GM18508 (cell line): Measurements from ENCODE around the gene PCDHGB4.
A peak's percentile ranks its signal among the peaks of the same experiment; 100 is the strongest.
"Not testable (repeated sequence)": the region's sequence is repeated elsewhere in the genome, so short reads cannot be mapped to it uniquely, and the experiment has no call there.

Source experiments
- ATAC-seq: cut with Tn5 transposase; IDR thresholded peaks from one replicate; pipeline ENCODE4 v1.9.1; 2021; ENCODE audit warnings: moderate number of reproducible peaks; ENCODE audit not compliant: insufficient read depth, unreplicated experiment

Gene PCDHGB4

DNA sequence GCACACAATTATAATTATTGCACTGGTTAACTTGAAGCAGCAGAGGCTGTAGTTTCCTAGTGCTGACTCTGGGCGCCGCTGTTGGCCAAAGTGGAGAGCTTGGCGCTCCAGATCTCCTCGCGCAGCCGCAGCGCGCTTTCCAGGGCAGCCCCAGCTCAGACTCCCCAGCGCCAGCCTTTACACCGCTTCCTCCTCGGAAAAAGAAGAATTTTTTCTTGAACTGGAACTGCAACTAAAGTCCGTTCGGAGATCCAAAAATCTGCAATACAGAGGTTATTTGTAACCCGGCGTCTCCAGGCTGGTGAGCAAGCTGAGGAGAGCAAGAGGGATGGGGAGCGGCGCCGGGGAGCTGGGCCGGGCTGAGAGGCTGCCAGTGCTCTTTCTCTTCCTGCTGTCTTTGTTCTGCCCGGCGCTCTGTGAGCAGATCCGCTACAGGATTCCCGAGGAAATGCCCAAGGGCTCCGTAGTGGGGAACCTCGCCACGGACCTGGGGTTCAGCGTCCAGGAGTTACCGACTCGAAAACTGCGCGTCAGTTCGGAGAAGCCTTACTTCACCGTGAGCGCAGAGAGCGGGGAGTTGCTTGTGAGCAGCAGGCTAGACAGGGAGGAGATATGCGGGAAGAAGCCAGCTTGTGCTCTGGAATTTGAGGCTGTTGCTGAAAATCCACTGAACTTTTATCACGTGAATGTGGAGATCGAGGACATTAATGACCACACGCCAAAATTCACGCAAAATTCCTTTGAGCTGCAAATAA lies at the start of gene PCDHGB4:
Gene PCDHGB4, plus strand, starts transcription at position 142 of the 755 bp plus-strand sequence. Its CDS starts 187 bp downstream, at position 329.
- peak; percentile 89 for ATAC-seq

DNA sequence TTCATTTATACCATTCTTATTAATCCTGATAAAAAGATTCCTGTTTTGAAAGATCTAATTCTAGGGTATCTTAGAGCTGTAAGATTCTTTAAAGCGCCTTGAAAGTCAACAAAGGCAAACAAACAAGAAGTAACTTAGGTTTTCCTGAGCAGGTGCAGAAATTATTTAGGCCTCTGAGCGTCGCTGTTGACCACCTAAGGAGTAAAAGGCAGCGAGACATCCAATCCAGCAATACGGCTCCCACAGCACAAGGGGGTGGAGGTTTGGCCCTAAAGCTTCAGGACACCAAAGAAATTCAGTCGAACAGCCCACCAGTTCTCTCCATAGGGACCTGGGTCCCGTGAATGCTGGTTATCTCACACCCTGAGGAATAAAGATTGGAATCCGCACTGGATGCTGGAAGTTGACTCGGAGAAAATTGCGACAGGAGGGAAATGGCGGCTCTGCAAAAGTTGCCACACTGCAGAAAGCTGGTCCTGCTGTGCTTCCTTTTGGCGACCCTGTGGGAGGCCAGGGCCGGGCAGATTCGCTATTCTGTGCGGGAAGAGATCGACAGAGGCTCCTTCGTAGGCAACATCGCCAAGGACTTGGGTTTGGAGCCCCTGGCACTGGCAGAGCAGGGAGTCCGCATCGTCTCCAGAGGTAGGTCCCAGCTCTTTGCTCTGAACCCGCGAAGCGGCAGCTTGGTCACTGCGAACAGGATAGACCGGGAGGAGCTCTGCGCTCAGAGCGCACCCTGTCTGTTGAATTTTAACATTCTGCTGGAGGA lies 48.8 kb upstream of the PCDHGB4 start, which contains the start of gene PCDHGA2:
Gene PCDHGA2, plus strand, starts transcription at position 223 of the 769 bp plus-strand sequence.
- no peak for ATAC-seq

DNA sequence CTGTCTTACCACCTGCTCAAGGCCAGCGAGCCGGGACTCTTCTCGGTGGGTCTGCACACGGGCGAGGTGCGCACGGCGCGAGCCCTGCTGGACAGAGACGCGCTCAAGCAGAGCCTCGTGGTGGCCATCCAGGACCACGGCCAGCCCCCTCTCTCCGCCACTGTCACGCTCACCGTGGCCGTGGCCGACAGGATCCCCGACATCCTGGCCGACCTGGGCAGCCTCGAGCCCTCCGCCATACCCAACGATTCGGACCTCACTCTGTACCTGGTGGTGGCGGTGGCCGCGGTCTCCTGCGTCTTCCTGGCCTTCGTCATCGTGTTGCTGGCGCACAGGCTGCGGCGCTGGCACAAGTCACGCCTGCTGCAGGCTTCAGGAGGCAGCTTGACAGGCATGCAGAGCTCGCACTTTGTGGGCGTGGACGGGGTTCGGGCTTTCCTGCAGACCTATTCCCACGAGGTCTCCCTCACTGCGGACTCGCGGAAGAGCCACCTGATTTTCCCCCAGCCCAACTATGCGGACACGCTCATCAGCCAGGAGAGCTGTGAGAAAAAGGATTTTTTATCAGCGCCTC lies 46.6 kb upstream of the PCDHGB4 start:
- ATAC-seq = not testable (repeated sequence)

DNA sequence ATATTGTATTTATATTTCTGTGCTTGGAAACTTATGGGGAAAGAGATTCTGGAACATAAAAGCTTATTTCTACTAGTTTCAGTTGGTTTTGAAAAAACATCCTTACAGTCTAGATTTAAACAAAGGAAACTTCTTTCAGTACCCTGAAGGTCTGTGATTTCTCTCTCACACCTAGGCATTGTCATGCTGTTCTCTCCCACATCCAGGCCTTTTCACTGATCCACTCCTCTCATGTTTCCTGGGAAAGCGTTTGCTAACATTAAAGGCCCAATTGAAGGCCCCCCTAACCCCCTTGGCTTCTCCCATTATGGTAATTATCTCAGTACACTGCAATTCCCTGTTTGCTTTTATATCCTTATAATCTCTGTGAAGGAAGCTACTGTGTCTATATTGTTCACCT lies 44.7 kb upstream of the PCDHGB4 start:
- ATAC-seq = no peak

DNA sequence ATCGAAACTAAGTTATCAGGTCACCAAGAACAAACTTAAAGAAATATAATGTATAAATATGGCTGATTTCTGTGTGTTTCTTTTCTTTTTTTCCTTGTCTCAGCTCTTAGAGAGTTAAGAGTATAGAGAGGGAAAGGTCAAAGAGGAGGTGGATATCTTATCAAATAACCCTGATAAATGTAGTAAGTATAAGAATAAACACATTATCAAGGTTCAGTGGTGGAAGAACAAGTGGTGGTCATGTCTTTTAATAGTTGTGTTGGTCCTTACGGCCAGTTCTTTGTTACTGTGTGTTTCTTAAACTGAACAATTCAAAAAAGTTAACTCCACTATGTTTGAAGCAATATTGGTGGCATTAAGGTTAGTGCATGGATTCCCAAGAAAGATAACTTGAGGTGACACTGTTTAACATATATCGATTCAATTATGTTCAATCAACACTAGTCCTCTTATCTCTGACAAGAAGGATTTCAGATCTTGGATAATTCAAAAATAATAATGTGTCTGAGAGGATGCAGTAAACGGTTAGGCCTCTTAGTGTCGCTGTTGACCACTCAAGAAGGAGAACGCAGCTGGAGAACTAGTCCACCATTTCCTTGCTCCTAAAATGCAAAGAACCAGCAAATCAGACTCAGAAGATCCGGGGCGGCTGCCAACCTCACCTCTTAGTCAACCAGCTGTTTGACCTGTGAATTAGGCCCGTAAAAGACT lies 44.1 kb upstream of the PCDHGB4 start, which contains the start of gene PCDHGA3:
Gene PCDHGA3, plus strand, starts transcription at position 588 of the 711 bp plus-strand sequence. CDS start 205 bp downstream, outside the sequence.
- no peak for ATAC-seq

DNA sequence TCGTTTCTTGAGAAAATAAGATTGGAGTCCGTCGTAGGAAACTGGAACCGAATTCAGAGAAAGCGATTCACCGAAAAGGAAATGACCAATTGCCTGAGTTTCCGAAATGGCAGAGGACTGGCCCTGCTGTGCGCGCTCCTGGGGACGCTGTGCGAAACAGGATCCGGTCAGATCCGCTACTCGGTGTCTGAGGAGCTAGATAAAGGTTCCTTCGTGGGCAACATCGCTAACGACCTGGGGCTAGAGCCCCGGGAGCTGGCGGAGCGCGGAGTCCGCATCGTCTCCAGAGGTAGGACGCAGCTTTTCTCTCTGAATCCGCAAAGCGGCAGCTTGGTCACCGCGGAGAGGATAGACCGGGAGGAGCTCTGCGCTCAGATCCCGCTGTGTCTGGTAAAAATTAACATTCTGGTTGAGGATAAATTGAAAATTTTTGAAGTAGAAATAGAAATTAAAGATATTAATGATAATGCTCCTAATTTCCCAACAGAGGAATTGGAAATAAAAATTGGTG lies 43.5 kb upstream of the PCDHGB4 start:
- no peak for ATAC-seq

DNA sequence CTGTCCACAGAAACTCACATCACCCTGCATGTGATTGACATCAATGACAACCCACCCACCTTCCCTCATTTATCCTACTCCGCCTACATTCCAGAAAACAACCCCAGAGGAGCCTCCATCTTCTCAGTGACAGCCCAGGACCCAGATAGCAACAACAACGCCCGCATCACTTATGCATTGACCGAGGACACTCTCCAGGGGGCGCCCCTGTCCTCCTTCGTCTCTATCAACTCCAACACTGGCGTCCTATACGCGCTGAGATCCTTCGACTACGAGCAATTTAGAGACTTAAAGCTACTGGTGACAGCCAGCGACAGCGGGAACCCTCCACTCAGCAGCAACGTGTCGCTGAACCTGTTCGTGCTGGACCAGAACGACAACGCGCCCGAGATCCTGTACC lies 42.2 kb upstream of the PCDHGB4 start:
- no peak for ATAC-seq

DNA sequence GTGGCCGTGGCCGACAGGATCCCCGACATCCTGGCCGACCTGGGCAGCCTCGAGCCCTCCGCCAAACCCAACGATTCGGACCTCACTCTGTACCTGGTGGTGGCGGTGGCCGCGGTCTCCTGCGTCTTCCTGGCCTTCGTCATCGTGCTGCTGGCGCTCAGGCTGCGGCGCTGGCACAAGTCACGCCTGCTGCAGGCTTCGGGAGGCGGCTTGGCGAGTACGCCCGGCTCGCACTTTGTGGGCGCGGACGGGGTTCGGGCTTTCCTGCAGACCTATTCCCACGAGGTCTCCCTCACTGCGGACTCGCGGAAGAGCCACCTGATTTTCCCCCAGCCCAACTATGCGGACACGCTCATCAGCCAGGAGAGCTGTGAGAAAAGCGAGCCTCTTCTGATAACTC lies 41.5 kb upstream of the PCDHGB4 start:
- not testable (repeated sequence) for ATAC-seq

DNA sequence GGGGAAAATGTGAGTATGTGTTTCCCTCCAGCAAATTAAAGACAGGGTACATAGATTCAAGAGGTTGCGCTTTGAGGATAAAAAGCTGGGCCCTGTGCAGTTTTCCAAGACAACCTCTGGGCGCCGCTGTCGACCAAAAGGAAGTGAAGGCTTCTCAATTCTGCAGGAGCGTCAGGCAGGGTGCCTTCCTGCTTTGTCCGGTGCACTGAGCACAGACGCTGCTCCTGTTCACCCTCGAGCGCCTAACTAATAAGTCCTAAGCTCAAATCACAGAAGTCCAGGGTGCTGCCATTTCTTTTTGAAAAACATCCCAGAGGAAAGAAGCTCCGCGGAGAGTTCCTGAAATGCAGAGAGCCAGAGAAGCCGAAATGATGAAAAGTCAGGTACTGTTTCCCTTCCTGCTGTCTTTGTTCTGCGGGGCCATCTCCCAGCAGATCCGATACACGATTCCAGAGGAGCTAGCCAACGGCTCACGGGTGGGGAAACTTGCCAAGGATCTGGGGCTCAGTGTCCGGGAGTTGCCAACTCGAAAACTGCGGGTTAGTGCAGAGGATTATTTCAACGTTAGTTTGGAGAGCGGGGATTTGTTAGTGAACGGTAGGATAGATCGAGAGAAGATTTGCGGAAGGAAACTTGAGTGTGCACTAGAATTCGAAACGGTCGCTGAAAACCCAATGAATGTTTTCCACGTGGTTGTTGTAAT lies 37.4 kb upstream of the PCDHGB4 start, which contains the start of gene PCDHGB1:
Gene PCDHGB1, plus strand, starts transcription at position 183 of the 703 bp plus-strand sequence. Its CDS starts 162 bp downstream, at position 345.
- ATAC-seq = no peak

DNA sequence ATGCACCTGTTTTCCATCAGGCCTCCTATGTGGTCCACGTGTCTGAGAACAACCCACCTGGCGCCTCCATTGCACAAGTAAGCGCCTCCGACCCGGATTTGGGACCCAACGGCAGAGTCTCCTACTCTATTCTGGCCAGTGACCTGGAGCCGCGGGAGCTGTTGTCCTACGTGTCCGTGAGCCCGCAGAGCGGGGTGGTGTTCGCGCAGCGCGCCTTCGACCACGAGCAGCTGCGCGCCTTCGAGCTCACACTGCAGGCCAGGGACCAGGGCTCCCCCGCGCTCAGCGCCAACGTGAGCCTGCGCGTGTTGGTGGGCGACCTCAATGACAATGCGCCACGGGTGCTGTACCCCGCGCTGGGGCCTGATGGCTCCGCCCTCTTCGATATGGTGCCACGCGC lies 35.9 kb upstream of the PCDHGB4 start:
- no peak for ATAC-seq

DNA sequence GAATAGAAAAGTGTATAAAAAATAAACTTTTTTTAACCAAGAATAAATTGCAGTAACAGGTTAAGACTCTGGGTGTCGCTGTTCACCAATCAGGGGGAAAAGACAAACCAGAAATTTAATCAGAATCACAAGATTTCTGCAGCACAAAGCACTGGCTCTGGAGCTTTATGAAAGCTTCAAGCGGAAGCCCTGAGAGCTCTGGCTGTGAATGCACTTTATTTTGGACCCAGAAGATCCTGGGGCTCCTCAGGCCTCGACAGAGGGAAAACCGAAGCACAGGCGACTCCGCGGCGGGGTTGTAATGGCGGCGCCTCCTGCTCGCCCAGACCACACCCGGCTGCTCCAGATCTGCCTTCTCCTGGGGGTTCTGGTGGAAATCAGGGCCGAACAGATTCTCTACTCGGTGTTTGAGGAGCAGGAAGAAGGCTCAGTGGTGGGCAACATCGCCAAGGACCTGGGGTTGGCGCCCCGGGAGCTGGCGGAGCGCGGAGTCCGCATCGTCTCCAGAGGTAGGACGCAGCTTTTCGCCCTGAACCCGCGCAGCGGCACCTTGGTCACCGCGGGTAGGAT lies 32.5 kb upstream of the PCDHGB4 start, which contains the start of gene PCDHGA4:
Gene PCDHGA4, plus strand, starts transcription at position 122 of the 570 bp plus-strand sequence. Its CDS starts 87 bp downstream, at position 209.
- no peak for ATAC-seq

DNA sequence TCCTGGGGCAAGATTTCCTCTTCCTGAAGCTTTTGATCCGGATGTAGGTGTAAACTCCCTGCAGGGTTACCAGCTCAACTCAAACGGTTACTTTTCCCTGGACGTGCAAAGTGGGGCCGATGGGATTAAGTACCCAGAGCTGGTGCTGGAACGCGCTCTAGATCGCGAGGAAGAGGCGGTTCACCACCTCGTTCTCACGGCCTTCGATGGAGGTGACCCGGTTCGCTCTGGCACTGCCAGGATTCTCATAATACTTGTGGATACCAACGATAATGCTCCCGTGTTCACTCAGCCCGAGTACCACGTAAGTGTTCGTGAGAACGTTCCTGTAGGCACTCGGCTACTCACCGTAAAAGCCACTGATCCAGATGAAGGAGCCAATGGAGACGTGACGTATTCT lies 31.9 kb upstream of the PCDHGB4 start:
- no peak for ATAC-seq

DNA sequence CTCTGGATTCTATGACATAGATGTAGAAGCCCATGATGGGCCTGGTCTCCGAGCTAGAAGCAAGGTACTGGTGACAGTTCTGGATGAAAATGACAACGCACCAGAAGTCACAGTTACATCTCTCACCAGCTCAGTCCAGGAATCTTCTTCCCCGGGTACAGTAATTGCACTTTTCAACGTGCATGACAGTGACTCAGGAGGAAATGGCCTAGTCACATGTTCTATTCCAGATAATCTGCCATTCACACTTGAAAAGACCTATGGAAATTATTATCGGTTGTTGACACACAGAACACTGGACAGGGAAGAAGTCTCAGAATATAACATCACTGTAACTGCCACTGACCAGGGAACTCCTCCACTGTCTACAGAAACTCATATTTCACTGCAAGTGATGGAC lies 31.4 kb upstream of the PCDHGB4 start:
- ATAC-seq = no peak

DNA sequence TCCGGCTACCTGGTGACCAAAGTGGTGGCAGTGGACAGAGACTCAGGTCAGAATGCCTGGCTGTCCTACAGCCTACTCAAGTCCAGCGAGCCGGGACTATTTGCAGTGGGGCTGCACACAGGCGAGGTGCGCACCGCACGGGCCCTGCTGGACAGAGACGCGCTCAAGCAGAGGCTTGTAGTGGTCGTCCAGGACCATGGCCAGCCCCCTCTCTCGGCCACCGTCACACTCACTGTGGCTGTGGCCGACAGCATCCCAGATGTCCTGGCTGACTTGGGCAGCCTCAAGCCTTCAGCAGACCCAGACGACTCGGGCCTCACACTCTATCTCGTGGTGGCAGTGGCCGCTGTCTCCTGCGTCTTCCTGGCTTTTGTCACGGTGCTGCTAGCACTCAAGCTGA lies 30.5 kb upstream of the PCDHGB4 start:
- ATAC-seq = no peak

DNA sequence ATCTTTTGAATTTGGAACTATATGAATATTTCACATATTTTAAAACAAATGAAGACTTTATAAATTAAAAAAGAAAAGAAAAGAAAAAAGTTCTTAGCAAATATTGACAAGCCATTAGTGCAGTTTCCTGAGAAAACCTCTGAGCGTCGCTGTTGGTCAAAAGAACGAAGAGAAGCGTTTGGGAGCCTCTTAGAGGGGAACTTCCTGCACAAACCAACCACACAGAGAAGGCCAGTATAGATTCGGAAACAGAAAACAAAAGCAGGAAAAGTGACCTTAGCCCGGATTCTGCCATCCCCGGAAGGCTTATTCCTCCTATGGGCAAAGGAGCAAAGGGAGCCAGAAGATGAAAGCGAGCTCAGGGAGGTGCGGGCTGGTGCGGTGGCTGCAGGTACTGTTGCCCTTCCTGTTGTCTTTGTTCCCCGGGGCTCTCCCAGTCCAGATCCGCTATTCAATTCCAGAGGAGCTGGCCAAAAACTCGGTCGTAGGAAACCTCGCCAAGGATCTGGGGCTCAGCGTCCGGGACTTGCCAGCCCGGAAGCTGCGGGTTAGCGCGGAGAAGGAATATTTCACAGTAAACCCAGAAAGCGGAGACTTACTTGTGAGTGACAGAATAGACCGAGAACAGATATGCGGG lies 27.6 kb upstream of the PCDHGB4 start, which contains the start of gene PCDHGB2:
Gene PCDHGB2, plus strand, starts transcription at position 205 of the 637 bp plus-strand sequence. Its CDS starts 142 bp downstream, at position 347.
- no peak for ATAC-seq

DNA sequence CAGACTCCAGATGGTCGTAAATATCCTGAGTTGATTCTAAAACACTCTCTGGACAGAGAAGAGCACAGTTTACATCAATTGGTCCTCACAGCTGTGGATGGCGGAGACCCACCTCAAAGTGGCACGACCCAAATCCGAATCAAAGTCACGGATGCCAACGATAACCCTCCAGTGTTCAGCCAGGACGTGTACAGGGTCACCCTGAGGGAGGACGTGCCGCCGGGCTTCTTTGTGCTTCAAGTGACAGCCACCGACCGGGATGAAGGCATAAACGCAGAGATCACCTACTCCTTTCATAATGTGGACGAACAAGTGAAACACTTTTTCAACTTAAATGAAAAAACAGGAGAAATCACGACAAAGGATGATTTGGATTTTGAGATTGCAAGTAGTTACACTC lies 26.8 kb upstream of the PCDHGB4 start:
- ATAC-seq = no peak

DNA sequence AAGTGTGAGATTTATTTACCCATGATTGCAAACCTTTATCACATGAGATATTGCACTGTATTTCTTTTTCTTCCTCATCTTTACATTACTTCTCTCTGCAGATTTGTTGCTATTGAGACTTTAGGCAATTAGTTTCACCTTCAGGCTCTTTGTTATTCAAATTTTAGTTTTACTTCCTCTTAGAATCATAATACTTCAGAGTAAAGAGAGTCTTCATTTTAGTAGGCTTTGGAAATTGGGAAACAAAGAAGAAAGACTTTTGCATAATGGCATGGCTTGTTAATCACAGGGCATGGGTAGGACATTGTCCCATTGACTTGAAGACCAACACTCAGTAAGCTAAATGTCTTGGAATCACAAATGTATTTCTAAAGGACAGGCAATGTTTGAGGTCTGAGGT lies 24.8 kb upstream of the PCDHGB4 start:
- no peak for ATAC-seq

DNA sequence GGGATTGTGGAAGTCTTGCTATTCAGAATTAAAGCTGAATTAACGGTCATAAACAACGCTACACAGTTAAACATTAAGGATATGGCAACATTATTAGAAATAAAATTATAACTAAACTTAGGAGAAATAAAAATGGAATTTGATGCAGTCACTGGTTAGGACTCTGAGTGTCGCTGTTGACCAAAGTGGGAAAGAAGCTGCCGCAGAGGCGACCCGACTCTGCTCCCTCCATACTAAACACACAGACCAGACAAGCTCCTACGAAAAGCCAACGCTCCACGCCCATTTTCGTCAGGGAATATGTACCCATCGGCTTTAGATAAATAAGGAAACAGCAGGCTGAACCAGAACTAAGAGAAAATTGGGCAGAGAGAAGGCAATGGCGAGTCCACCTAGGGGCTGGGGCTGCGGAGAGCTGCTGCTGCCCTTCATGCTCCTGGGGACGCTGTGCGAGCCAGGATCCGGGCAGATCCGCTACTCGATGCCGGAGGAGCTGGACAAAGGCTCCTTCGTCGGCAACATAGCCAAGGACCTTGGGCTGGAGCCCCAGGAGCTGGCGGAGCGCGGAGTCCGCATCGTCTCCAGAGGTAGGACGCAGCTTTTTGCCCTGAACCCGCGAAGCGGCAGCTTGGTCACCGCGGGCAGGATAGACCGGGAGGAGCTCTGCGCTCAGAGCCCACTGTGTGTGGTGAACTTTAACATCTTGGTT lies 23.4 kb upstream of the PCDHGB4 start, which contains the start of gene PCDHGA5:
Gene PCDHGA5, plus strand, starts transcription at position 211 of the 709 bp plus-strand sequence. Its CDS starts 169 bp downstream, at position 380.
- ATAC-seq = no peak
